CD4-positive, alpha-beta T cell treated with Interleukin-21 for 1 hour (primary cell): ENCODE results near the gene MARCHF11.

Experiments used
- DNase-seq: peaks from one replicate; pipeline ENCODE4 v3.0.0-alpha.2; 2020

MARCHF11 gene, protein sequence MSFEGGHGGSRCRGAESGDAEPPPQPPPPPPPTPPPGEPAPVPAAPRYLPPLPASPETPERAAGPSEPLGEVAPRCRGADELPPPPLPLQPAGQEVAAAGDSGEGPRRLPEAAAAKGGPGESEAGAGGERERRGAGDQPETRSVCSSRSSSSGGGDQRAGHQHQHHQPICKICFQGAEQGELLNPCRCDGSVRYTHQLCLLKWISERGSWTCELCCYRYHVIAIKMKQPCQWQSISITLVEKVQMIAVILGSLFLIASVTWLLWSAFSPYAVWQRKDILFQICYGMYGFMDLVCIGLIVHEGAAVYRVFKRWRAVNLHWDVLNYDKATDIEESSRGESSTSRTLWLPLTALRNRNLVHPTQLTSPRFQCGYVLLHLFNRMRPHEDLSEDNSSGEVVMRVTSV

DNA sequence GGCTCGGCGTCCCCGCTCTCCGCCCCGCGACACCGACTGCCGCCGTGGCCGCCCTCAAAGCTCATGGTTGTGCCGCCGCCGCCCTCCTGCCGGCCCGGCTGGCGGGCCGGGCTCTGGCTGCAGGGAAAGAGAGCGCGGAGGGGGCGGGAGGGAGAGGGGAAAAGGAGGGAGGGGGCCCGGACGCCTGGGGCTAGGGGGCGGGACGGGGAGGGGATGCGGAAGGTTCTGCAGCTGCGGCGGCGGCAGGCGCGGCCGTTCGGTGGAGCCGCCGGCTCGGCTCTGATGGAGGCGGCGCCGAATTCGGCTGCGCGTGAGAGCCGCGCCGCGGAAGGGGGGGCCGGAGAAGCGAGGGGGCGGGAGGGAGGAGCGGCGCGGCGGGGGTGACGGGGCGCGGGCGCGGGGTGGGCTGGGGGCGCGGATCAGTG lies at the start of gene MARCHF11:
MARCHF11 (minus strand) TSS at position 281 of the 425 bp plus-strand sequence; CDS start at position 65, 216 bp downstream.
- no peak for DNase-seq

DNA sequence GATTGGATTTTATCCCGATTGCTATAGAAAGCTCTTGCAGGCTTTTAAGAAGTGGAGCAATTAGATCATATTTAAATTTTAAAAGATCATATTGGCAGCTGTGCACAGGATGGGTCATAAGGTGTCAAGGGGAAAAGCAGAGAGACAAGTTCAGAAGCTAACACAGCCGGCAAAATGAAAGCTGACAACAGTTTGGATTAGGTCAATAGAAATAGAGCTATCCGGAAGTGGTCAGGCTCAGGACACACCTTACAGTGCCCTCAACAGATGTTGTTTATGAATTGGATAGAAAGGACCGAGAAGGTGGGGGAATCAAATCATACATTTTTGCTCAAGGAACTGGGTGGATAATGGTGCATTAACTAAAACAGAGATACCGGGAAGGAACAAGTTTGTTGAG lies 46.3 kb upstream of the MARCHF11 start:
- DNase-seq: no peak

DNA sequence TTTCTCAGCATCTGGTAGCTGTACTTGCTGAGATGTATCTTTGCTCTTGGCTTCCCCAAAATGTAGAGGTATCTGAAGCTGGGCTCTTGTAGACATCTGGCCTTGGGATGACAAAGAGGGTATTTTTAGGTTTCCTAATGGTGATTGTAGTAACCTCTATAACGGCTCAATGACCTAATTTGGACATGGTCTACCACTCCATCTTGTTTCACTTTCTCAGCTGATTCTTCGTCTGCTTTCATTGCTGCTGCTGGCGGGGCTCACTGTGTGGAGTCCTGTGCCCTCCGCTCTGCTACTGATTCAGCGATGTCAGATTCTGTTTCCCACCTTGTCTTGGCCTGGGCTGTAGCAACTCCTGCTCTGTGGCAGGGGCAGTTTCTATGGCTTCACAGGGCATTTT lies 12.7 kb upstream of the MARCHF11 start:
- DNase-seq: no peak

DNA sequence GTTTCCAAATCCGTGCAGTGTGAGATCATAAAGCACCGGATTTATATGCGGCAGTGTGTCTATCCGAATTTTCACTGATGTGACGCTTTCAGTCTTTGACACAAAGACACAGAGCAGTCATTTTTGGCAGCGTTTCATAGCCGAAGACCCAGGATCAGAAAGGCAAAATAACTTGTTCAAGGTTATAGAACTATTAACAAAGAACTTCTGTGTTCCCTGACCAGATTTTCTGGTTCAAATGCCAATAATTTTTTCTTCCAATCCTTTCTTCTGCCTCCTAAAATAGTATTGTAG lies 1.1 kb upstream of the MARCHF11 start:
- no peak for DNase-seq

DNA sequence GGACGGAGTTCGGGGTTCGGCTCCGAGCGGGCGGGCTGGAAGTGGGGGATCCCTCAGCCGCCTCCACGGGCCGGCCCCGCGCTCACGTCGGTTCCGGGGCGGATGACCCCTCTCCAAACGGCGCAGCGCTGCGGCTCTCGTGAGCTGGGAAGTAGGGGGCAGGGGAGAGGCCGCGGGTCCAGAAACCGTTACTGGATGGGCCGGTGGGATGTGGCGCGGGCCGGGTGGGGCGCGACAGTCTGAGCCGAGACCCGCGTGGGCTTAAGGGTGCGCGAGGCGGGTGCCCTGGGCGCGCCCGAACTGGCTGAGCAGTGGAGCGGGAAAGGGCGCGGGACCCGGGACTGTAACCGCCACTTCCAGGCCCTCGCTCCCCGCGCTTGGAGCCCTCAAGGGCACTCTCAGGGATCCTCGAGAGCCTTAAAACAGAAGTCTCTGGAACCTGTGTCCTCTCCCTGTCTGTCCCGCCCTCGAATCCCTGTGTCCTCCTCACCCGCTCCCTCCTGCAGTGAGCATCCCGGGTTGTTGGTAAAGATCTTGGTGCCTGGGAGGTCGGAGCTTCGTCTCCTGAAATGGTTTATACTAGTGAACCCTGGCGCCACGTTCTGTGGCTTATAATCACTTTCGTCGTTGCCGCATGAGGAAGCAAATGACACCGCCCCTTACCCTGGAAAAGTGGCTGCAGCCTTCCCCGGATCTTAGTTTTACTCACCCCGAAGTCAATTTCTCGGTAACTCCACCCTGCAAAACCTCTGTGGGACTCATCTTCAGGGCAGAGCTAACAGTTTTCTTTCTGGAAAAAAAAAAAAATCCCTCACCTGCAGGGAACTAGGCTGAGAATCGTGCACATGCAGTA lies 571 bp upstream of the MARCHF11 start:
- no peak for DNase-seq

DNA sequence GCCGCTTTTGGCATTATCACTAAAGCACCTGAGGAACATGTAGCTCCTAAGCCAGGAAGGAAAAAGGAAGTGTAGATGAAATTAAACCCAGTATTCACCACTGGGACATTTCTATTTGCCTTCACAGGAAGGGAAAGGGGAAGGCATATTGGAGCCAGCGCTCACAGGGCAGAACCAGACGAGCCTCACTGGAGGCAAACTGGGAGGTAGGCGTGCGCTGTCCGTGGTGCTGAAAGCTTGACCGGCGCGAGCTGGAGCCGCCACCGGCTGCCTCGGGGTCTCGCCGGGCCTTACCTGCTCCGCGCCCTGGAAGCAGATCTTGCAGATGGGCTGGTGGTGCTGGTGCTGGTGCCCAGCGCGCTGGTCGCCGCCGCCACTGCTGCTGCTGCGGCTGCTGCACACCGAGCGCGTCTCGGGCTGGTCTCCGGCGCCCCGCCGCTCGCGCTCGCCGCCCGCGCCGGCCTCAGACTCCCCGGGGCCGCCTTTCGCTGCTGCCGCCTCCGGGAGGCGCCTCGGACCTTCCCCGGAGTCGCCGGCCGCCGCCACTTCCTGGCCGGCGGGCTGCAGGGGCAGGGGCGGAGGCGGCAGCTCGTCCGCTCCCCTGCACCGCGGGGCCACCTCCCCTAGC lies 732 bp downstream of the MARCHF11 start:
- DNase-seq: no peak

DNA sequence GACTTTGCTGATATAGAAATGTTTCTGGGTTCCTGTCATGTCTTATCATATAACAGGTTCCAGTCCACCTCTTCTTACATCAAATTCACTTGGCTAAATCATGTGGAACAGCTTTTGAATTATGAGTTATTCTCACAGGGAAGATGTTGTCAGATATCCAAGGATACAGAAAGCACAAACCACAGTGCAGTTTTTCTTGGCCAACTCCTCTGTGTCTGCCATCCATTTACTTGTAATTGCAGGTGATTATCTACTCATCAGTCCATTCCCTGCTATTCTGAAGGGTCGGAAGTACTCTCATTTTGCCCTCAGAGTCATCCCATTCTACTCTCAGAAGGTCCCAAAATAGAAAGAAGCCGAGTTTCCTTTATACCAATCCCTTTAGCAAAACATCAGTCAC lies 10.0 kb downstream of the MARCHF11 start:
- no peak for DNase-seq

DNA sequence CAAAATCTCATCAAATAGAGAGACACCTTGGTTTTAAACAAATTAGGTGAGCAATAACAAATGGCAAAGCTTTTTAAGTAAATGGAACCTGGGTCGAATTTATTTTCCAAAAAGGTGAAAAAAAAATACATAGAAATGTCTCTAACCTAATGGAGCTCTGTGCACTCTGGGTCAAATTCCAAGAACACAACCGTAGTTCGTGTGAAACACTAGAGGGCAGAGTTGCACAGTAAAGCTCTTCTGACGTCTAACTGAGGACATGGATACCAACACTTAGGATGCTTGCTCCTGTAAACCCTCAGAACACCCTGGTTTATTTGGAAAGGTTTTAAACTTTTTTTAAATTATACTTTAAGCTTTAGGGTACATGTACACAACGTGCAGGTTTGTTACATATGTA lies 18.9 kb downstream of the MARCHF11 start:
- peak; percentile 7 for DNase-seq

DNA sequence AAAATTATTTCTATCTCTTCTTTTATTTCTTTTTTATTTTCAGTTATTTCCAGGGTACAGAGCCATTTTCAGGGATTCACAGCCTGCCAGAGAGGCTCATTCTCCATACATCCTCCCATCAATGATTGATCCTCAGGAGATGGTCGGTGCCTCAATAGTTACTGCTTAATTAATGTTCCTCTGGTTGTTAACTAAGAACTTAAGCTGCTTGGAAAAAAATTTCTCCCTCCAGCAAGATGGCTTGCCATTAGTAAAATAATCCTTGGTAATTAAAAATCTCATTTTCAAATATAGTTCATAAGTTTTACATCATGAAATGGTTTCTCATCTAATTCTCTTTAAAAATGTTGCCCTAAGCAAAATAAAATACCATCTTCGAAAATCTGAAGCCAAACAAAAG lies 20.0 kb downstream of the MARCHF11 start:
- no peak for DNase-seq

DNA sequence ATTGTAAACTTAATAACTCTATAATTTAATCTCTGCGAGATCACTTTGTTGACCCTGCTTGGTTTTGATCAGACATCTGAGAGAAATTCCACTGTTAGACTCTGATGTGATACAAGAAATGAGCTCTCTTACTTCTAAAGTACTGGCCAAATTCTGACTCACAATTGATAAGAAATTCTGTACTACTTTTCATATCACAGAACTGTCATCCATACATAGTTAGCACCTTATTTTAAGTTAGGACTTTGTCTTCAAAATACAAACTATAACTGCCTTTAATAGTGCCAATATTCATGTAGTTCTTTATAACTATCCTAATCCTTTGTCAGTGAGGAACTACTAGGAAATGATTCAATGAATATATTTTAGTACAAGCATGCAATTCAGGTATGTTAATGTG lies 23.4 kb downstream of the MARCHF11 start:
- DNase-seq: no peak

DNA sequence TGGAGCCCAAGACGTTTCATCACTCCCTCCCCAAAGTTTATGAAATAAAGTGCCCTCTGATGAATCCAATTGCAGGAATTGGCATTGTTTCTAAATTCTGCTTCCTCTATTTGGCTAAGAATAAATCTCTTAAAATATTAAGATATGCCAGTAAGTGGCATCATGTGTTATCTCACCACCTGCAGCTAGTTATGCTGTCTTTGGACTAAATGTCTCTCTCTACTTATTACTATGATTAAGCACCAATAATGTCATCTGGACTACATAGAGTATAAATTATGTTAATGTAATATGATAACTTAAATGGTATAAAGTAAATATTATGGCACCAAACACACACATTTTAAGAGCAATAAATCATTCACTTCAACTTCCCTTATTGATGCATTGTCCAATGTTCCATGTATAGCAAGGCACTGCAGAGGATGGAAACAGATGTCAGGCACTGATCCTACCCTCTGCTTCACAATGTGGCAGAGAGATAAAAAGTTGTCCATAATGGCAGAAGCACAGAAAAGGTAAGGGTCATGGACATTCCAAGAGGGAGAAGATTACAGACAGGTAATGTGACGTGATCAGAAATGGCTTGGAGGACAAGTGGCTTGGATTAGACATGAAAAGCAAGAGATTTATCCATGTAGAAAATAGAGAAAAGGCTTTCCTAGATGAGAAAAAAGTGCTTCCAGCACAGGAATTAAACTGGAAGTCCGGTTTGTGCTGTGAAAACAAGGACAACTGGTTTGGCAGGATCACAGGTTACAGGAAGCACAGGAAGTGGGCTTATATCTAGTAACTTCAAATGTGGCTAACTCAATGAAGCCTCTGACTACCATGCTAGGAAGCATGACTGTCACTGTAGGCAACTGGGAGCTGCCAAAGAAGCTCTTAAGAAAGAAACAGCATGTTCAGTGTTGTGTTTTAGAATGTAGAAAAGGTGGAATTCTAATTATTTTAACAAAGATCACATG lies 26.7 kb downstream of the MARCHF11 start:
- no peak for DNase-seq

DNA sequence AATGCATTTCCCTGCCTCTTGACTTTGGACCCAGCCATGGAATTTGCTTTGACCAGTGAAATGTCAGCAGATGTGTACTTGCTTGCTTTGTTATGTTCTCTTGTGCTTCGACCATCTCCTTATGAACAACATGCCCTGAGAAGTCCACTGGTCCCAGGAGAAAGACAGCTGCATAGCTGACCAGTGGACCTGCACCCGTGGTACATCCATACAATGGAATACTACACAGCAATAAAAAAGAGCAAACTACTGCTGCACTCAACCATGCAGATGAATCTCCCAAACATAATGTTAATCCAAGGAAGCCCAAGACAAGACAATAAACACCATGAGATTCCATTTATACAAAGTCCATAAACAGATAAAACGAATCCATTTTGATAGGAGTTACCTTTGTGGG lies 30.0 kb downstream of the MARCHF11 start:
- no peak for DNase-seq

DNA sequence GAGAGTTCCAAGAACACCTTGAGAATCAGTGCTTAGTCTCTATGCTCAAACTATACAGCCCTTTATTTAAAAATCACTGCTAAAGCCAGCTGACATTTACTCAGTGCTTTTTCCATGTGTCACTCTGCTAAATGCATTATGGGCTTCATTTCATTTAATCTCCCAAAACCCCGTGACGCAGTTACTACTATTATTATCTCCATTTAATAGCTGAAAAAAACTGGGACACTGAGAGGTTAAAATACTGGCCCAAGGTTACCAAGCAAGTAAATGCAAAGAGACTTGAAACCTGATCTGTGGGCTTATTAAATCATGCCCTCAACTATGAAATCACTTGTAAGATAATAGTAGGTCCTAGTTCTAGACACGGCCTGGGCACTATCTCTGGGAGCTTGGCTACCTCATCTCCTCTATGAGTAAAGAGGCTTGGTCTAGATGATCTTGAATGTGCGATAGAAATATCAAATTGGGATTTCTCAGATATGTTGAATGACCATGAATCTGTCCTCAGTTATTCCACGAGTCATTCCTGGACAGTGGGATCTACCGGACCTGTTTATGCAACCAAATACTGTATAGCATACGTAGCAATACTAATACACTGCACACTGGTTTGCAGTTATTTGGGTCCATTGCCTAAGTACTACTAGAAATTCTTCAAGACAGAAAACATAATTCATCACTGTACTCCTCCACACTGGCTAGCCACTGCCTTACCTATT lies 32.3 kb downstream of the MARCHF11 start:
- no peak for DNase-seq

DNA sequence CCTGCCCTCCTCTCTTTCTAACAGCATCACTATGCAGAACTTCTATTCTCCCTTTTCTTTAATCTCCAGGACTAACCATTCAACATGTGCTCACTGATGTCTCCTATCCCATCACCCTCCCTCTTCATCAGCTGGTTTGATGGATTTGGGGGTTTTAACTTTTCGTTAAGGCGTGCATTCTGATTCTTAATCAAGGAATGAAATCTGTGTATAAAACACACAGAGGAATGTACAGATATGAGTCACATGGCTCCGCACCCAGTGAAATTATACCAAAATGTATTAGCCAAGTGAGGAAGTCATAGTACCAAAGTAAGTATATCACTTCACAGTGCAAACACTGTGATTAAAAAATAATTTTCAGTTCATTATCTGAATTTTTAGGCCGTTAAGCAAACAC lies 35.2 kb downstream of the MARCHF11 start:
- DNase-seq: no peak

DNA sequence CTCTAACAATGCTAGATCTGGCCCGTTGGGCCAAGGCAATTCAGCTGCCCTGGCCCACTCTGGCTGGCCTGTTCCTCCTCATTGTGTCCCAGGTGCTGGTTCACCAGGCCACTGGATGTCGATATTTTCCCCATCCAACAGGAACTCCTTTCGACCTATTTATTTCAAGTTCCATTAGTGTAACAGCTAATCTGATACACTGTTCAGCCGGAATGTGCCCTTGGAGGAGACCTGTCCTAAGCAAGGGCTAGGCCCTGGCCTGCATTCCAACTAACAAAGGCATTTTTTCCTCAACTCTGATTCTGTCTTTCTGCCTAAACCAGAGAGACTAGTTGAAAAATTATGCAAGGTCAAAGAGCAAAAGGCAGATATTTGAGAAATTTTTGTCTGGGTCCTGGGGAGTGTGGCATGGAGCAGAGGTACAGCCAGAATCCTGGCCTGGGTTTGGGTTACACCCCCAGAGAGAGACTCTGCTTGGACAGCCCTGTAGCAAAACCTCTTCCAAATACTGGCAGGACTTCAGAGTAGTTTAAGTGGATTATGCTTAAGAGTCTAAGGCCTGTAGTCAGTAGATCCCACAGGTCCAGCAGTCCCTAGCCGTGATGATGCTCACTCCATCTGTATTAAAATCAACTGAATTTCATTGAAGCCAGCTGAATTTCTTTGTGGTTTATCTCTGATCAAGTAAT lies 36.1 kb downstream of the MARCHF11 start:
- DNase-seq: no peak

DNA sequence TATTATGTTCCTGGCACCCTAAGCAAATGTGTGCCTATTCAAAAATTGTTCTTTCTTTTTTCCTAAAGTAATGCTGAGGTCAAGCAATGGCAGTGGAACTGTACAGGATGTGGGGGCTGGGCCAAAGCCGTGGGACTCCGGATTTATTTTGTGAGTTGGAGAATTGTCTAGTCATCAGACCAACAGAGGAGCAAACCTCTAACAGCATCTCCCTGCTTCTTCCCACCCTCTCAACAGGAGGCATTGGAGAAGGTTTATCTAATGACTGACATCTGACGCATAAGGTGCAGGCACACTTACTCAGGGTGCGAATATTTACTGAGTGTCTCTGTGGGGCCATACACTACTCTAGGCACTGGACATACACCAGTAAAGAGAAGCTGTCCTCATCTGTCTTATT lies 38.6 kb downstream of the MARCHF11 start:
- no peak for DNase-seq

DNA sequence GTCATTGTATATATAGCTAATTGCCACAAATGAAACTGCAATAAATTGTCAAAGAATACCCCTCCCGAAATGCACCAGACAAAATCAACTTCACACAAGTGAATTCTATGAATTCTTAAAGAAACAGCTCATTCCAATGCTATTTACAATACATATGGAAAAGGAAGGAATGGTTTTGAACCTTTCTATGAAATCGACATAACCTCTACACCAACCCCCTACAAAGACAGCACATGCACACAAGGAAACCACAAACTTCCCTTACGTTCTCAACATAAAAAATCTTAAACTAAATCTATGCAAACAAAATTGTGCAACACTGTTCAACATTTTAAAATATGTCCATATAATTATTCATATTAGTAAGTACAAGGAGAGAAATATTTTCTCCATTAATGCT lies 39.2 kb downstream of the MARCHF11 start:
- no peak for DNase-seq

DNA sequence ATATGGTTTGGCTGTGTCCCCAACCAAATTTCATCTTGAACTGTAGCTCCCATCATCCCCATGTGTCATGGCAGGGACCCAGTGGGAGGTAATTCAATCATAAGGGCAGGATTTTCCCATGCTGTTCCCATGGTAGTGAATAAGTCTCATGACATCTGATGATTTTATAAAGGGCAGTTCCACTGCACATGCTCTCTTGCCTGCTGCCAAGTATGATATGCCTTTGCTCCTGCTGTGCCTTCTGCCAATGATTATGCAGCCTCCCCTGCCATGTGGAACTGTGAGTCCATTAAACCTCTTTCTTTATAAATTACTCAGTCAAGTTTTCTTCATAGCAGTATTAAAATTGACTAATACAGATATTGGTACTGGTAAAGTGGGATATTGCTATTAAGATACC lies 42.4 kb downstream of the MARCHF11 start:
- DNase-seq: no peak

DNA sequence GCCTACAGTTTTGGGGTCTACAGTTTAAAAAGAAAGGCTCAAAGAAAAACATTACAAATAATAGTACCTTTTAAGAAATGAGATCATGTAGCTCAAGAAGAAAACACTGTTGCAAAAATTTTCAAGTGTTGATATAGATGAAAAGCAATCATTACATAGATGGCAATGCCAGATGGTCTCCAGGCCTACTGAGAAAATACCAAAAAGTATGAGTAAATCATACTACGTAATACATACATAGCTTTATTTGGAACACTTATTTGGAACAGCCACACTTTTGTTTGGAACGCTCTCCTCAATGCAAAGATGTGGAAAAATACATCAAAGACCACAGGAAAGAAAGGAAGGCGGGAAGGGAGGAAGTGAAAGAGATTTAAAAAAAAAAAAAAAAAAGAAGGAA lies 44.1 kb downstream of the MARCHF11 start:
- DNase-seq: no peak

DNA sequence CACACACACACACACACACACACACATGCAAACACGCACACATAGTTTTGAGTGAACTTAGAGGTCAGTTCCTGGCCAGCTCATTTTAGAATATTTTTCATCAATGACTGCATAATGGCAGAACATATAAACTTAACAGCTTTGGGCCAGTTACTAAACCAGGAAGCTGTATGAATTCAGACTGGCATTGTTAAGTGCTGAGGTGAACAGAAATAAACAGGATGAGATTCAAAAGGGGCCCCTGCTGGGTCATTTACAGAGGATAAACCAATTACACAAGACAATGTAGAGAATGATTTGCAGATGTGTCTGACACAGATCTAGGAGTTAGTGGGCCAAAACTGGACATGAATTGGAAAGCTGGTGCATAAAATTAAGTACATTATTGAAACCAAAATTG lies 44.6 kb downstream of the MARCHF11 start:
- no peak for DNase-seq

DNA sequence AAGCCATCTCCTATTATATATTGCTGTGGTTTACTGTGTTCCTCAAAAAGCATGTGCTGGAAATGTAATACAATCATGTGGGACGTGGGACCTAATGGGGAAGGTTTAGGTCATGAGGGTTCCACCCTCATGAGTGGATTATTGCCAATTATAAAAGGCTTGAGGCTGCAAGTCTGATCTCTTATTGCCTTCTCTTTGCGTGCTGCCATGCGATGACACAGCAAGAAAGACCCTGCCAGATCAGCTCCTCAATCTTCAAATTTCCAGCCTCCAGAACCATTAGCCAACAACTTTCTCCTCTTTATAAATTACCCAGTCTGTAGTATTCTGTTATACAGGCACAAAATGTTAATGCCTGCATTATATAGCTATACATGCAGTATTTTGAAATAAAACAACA lies 45.4 kb downstream of the MARCHF11 start:
- no peak for DNase-seq
